IMR-90 (cell line): ENCODE results near the gene CFAP61. TPM values are rescaled to one million over a fixed set of nuclear protein-coding genes. Genes with fewer than 3 reads are reported as not detected.

ENCODE experiments used
- ATAC-seq: fragments of 200-7000 bp; cut with Tn5 transposase; 2 replicates; pipeline ENCODE4 v1.9.1; 2020; ENCODE audit warnings: low read depth, mild to moderate bottlenecking, moderate library complexity
- BruUV-seq: library from RNA; stranded (reverse); fragments of 400-500 nt; replicated peaks from 2 replicates; lab custom pipeline; 2021; lab: Mats Ljungman, UMichigan
- CTCF ChIA-PET: fragments of 300-600 bp; formaldehyde crosslinking; extraction: SDS; loops from one replicate; lab custom pipeline; 2021; ENCODE audit warnings: antibody characterized with exemption; lab: Yijun Ruan, JAX
- POLR2A ChIA-PET: fragments of 300-600 bp; sonication (Branson Sonifier 250); formaldehyde crosslinking; loops from one replicate; lab custom pipeline; 2022; ENCODE audit warnings: antibody characterized with exemption; ENCODE audit not compliant: unreplicated experiment; lab: Charles Lee
- DNase-seq: peaks from one replicate; pipeline ENCODE4 v3.0.0; 2013
- H2AFZ ChIP-seq: replicated peaks from 2 replicates; pipeline ENCODE3; 2013; ENCODE audit warnings: low read length, mild to moderate bottlenecking; ENCODE audit not compliant: poor library complexity
- H2AK5ac ChIP-seq: 2 replicates; pipeline ENCODE4 v1.6.1; 2013; ENCODE audit warnings: low read depth, low read length, inconsistent platforms
- H2AK9ac ChIP-seq: replicated peaks from 2 replicates; pipeline ENCODE3; 2013; ENCODE audit warnings: mild to moderate bottlenecking, low read depth, low read length, moderate library complexity; ENCODE audit not compliant: poor library complexity
- H2BK120ac ChIP-seq: 2 replicates; pipeline ENCODE4 v1.6.1; 2013; ENCODE audit warnings: low read depth, low read length, inconsistent platforms
- H2BK15ac ChIP-seq: 3 replicates; pipeline ENCODE4 v1.6.1; 2013; ENCODE audit warnings: low read depth, low read length, inconsistent platforms
- H2BK20ac ChIP-seq: 2 replicates; pipeline ENCODE4 v1.6.1; 2013; ENCODE audit warnings: low read depth, mild to moderate bottlenecking, inconsistent platforms, low read length, moderate library complexity
- H2BK5ac ChIP-seq: 2 replicates; pipeline ENCODE4 v1.6.1; 2013; ENCODE audit warnings: mild to moderate bottlenecking, low read depth, low read length, inconsistent platforms; ENCODE audit not compliant: poor library complexity, severe bottlenecking
- H3K14ac ChIP-seq: replicated peaks from 2 replicates; pipeline ENCODE4 v1.6.1; 2013; ENCODE audit warnings: low read depth, low read length, inconsistent platforms
- H3K18ac ChIP-seq: 2 replicates; pipeline ENCODE4 v1.6.1; 2013; ENCODE audit warnings: low read depth, low read length, control low read depth
- H3K23ac ChIP-seq: 2 replicates; pipeline ENCODE4 v1.6.1; 2013; ENCODE audit warnings: low read depth, low read length, inconsistent platforms
- H3K27ac ChIP-seq: 2 replicates; pipeline ENCODE4 v1.5.1; 2013; ENCODE audit warnings: mild to moderate bottlenecking, control low read depth, low read length; ENCODE audit not compliant: insufficient read depth
- H3K27me3 ChIP-seq: 2 replicates; pipeline ENCODE4 v1.6.1; 2013; ENCODE audit warnings: low read length; ENCODE audit not compliant: control insufficient read depth, insufficient read depth
- H3K36me3 ChIP-seq: 2 replicates; pipeline ENCODE4 v1.6.1; 2013; ENCODE audit warnings: low read length, mixed read lengths; ENCODE audit not compliant: control insufficient read depth, insufficient read depth
- H3K4ac ChIP-seq: 2 replicates; pipeline ENCODE4 v1.6.1; 2013; ENCODE audit warnings: low read depth, low read length, inconsistent platforms
- H3K4me1 ChIP-seq: 2 replicates; pipeline ENCODE4 v1.6.1; 2013; ENCODE audit warnings: low read length, mixed read lengths; ENCODE audit not compliant: control insufficient read depth, insufficient read depth
- H3K4me2 ChIP-seq: 2 replicates; pipeline ENCODE4 v1.6.1; 2013; ENCODE audit warnings: low read depth, mild to moderate bottlenecking, control low read depth, low read length, moderate library complexity
- H3K4me3 ChIP-seq: 2 replicates; pipeline ENCODE4 v1.5.1; 2013; ENCODE audit warnings: low read depth, mild to moderate bottlenecking, control low read depth, low read length, moderate library complexity; ENCODE audit not compliant: insufficient read depth
- H3K56ac ChIP-seq: 2 replicates; pipeline ENCODE4 v1.6.1; 2013; ENCODE audit warnings: low read length, inconsistent platforms; ENCODE audit not compliant: insufficient read depth; ENCODE audit errors: extremely low read depth
- H3K79me1 ChIP-seq, 2 experiments: 2 replicates each; pipeline ENCODE4 v1.6.1; 2013; ENCODE audit warnings: low read length in 2 of 2, inconsistent platforms in 1 of 2, low read depth in 1 of 2
- H3K9ac ChIP-seq: 2 replicates; pipeline ENCODE4 v1.6.1; 2013; ENCODE audit warnings: low read depth, low read length, control low read depth
- H3K9me1 ChIP-seq: 2 replicates; pipeline ENCODE4 v1.6.1; 2013; ENCODE audit warnings: low read length, inconsistent platforms; ENCODE audit not compliant: insufficient read depth
- H3K9me3 ChIP-seq: 2 replicates; pipeline ENCODE4 v1.6.1; 2013; ENCODE audit warnings: low read length; ENCODE audit not compliant: control insufficient read depth, insufficient read depth
- H4K20me1 ChIP-seq: 2 replicates; pipeline ENCODE4 v1.6.1; 2013; ENCODE audit warnings: low read length, inconsistent platforms; ENCODE audit not compliant: insufficient read depth
- H4K5ac ChIP-seq: 2 replicates; pipeline ENCODE4 v1.6.1; 2013; ENCODE audit warnings: mild to moderate bottlenecking, low read depth, low read length, control low read depth
- H4K8ac ChIP-seq, 2 experiments: 2 replicates each; pipeline ENCODE4 v1.6.1; 2013; ENCODE audit warnings: low read depth in 2 of 2, low read length in 2 of 2, control low read depth in 1 of 2, inconsistent platforms in 1 of 2
- H4K91ac ChIP-seq: 2 replicates; pipeline ENCODE4 v1.6.1; 2013; ENCODE audit warnings: low read depth, low read length, inconsistent platforms; ENCODE audit not compliant: insufficient read depth
- BHLHE40 ChIP-seq: fragments of 150-350 bp; IDR thresholded peaks from 2 replicates; pipeline ENCODE4 v1.6.1; 2016; ENCODE audit warnings: mild to moderate bottlenecking, low read depth, low read length
- CEBPB ChIP-seq: IDR thresholded peaks from 2 replicates; pipeline ENCODE4 v1.6.1; 2012; ENCODE audit warnings: low read depth, low read length, improper control_type of control experiment
- CHD1 ChIP-seq: IDR thresholded peaks from 2 replicates; pipeline ENCODE4 v1.6.1; 2012; ENCODE audit warnings: low read depth, low read length, improper control_type of control experiment
- CTCF ChIP-seq: conservative IDR thresholded peaks from 2 replicates; pipeline ENCODE4 v1.5.1; 2012; ENCODE audit warnings: mild to moderate bottlenecking, low read depth, low read length, improper control_type of control experiment
- ELK1 ChIP-seq: fragments of 150-350 bp; IDR thresholded peaks from 2 replicates; pipeline ENCODE4 v1.6.1; 2016; ENCODE audit warnings: low read depth, mild to moderate bottlenecking, low read length, moderate library complexity, borderline replicate concordance
- FOS ChIP-seq: fragments of 150-350 bp; IDR thresholded peaks from 2 replicates; pipeline ENCODE4 v1.6.1; 2016; ENCODE audit warnings: low read depth, low read length
- MAFK ChIP-seq: IDR thresholded peaks from 2 replicates; pipeline ENCODE4 v1.6.1; 2012; ENCODE audit warnings: low read depth, low read length, improper control_type of control experiment
- MAZ ChIP-seq: IDR thresholded peaks from 2 replicates; pipeline ENCODE4 v1.6.1; 2012; ENCODE audit warnings: low read depth, mild to moderate bottlenecking, low read length, improper control_type of control experiment, moderate library complexity, borderline replicate concordance
- MXI1 ChIP-seq: IDR thresholded peaks from 2 replicates; pipeline ENCODE4 v1.6.1; 2012; ENCODE audit warnings: low read depth, mild to moderate bottlenecking, low read length, moderate library complexity, borderline replicate concordance
- POLR2A ChIP-seq: IDR thresholded peaks from 2 replicates; pipeline ENCODE4 v1.6.1; 2012; ENCODE audit warnings: mild to moderate bottlenecking, low read depth, low read length
- RAD21 ChIP-seq: IDR thresholded peaks from 2 replicates; pipeline ENCODE4 v1.6.1; 2012; ENCODE audit warnings: low read length, improper control_type of control experiment
- RCOR1 ChIP-seq: IDR thresholded peaks from 2 replicates; pipeline ENCODE4 v1.6.1; 2012; ENCODE audit warnings: mild to moderate bottlenecking, low read length, improper control_type of control experiment; ENCODE audit not compliant: insufficient replicate concordance
- RFX5 ChIP-seq: IDR thresholded peaks from 2 replicates; pipeline ENCODE4 v1.8.0; 2012; ENCODE audit warnings: low read depth, mild to moderate bottlenecking, low read length, moderate library complexity
- SMC3 ChIP-seq: fragments of 150-350 bp; IDR thresholded peaks from 2 replicates; pipeline ENCODE4 v1.6.1; 2016; ENCODE audit warnings: low read depth, mild to moderate bottlenecking, antibody characterized with exemption, low read length, moderate library complexity
- WGBS, 2 experiments: methylation state at CpG; one replicate each; pipeline versions ENCODE4 v1.1.5 to v1.1.7; 2013; ENCODE audit warnings: missing lambda C conversion rate in 2 of 2; ENCODE audit not compliant: insufficient read length in 1 of 2; ENCODE audit errors: extremely low coverage in 2 of 2; 5-methylcytosine and 5-hydroxymethylcytosine counted together
- dilution Hi-C: fragments of 300-500 bp; cut with HindIII; formaldehyde crosslinking; loops from one replicate; pipeline ENCODE4 v1.14.3; 2018; ENCODE audit warnings: low sequenced_read_pairs; ENCODE audit not compliant: unreplicated experiment
- in situ Hi-C: fragments of 300-500 bp; cut with MboI; formaldehyde crosslinking; loops from 3 replicates; pipeline ENCODE4 v1.14.3; 2019; ENCODE audit warnings: low sequenced_read_pairs, inconsistent platforms, mixed read lengths
- intact Hi-C: fragments of 100-400 bp; cut with micrococcal nuclease; formaldehyde crosslinking; loops from 2 replicates; pipeline ENCODE4 v1.10.0; 2022
- polyA plus RNA-seq, 3 experiments: library from polyadenylated mRNA; depleted of rRNA; stranded (reverse); fragments of >200 nt; gene quantifications; 2 replicates each; pipeline ENCODE4 v1.2.3, GENCODE V29; 2012; ENCODE audit warnings: low replicate concordance in 1 of 3
- total RNA-seq: library from RNA; depleted of rRNA; stranded (reverse); fragments of >200 nt; gene quantifications from 2 replicates; pipeline ENCODE4 v1.2.3, GENCODE V29; 2012

Gene CFAP61
- total and polyA plus RNA-seq, 2 of the 4 experiments (the other 2 are of a cell fraction) = 0.07 TPM; not detected in 1

- intact Hi-C loops (no loop called here), dilution Hi-C loops (no loop called here), in situ Hi-C loops (no loop called here)
- Histone ChIP-seq H3K56ac (no peak overlapping the region), H3K79me1 (no peaks in the 10 kb centered on the region), H4K20me1 (no peaks in the 10 kb centered on the region), H2BK20ac (no peak overlapping the region), H3K4ac (no peak overlapping the region), H2BK120ac (no peak overlapping the region), H3K27me3 (peaks cover 3% of the 10 kb centered on the region), H4K8ac (no peak overlapping the region), H3K23ac (no peak overlapping the region), H2AK9ac (no peak overlapping the region), H3K14ac (no peak overlapping the region), H3K4me1 (no peaks in the 10 kb centered on the region), H3K36me3 (no peaks in the 10 kb centered on the region), H2AK5ac (no peak overlapping the region), H2BK5ac (no peak overlapping the region), H3K18ac (no peak overlapping the region), H3K9ac (no peak overlapping the region), H3K9me1 (no peaks in the 10 kb centered on the region), H3K9me3 (no peaks in the 10 kb centered on the region), H2AFZ (no peak overlapping the region), H4K91ac (no peak overlapping the region), H3K4me3 (no peak overlapping the region), H2BK15ac (no peak overlapping the region), H4K5ac (no peak overlapping the region), H3K27ac (no peak overlapping the region), H3K4me2 (no peak overlapping the region)
- no TSS peak for BruUV-seq
- TF ChIP-seq CEBPB (no peak), ELK1 (no peak), MAZ (no peak), BHLHE40 (no peak), RFX5 (no peak), CHD1 (no peak), CTCF (no peak), SMC3 (no peak), MXI1 (no peak), POLR2A (no peak), RAD21 (no peak), RCOR1 (no peak), MAFK (no peak), FOS (no peak)
- POLR2A ChIA-PET = no interaction called here
- DNase-seq (no peak), ATAC-seq (no peak)
- CTCF ChIA-PET = no interaction called here
- no CpG with 5 or more reads among the region's 5 CpGs for WGBS, 2 experiments
Observed at GRCh38 chr20:20342066-20342465, 289.7 kb downstream of the CFAP61 start.
